ENCODE measurements around the gene SFXN4.

Gene SFXN4

GRCh38 chr10:119209035-119209735 is 43.7 kb upstream of the SFXN4 start:
- TF ChIP-seq TAF1 (IDR thresholded peaks at IDR 0.05; ENCODE audit: borderline replicate concordance, insufficient read depth, low read length) (no peak), REST (IDR thresholded peaks at IDR 0.05; ENCODE audit: insufficient read depth in 1 of 2, low read depth in 2 of 2, low read length in 2 of 2) (no peak), SIN3A (IDR thresholded peaks at IDR 0.05; ENCODE audit: borderline replicate concordance, insufficient read depth, low read length) (peak; percentile 70; the same call in 1 of the 2 replicates), FOXP2 (optimal IDR thresholded peaks at IDR 0.05; ENCODE audit: borderline replicate concordance, extremely low read depth, extremely low read length, insufficient read depth) (peak; percentile 26), POLR2AphosphoS5 (IDR thresholded peaks at IDR 0.05; ENCODE audit: low read depth, low read length) (no peak)

GRCh38 chr10:119208553-119208940 is 43.0 kb upstream of the SFXN4 start:
- TF ChIP-seq TAF1 (IDR thresholded peaks at IDR 0.05; ENCODE audit: borderline replicate concordance, insufficient read depth, low read length) (no peak), FOXP2 (optimal IDR thresholded peaks at IDR 0.05; ENCODE audit: borderline replicate concordance, extremely low read depth, extremely low read length, insufficient read depth) (no peak), POLR2AphosphoS5 (IDR thresholded peaks at IDR 0.05; ENCODE audit: low read depth, low read length) (no peak), REST (IDR thresholded peaks at IDR 0.05; ENCODE audit: insufficient read depth in 1 of 2, low read depth in 2 of 2, low read length in 2 of 2) (no peak), SIN3A (IDR thresholded peaks at IDR 0.05; ENCODE audit: borderline replicate concordance, insufficient read depth, low read length) (no peak)

- TF ChIP-seq FOXP2 (optimal IDR thresholded peaks at IDR 0.05; ENCODE audit: borderline replicate concordance, extremely low read depth, extremely low read length, insufficient read depth) (no peak), POLR2AphosphoS5 (IDR thresholded peaks at IDR 0.05; ENCODE audit: low read depth, low read length) (no peak), TAF1 (IDR thresholded peaks at IDR 0.05; ENCODE audit: borderline replicate concordance, insufficient read depth, low read length) (0 out of 2 replicates have a peak, but pooled peaks have one; percentile 50), SIN3A (IDR thresholded peaks at IDR 0.05; ENCODE audit: borderline replicate concordance, insufficient read depth, low read length) (peak; percentile 49; the same call in 1 of the 2 replicates), REST (IDR thresholded peaks at IDR 0.05; ENCODE audit: insufficient read depth in 1 of 2, low read depth in 2 of 2, low read length in 2 of 2) (no peak)
Observed at GRCh38 chr10:119207713-119208552, 42.4 kb upstream of the SFXN4 start.

- TF ChIP-seq REST (IDR thresholded peaks at IDR 0.05; ENCODE audit: insufficient read depth in 1 of 2, low read depth in 2 of 2, low read length in 2 of 2), result no peak
- peak; percentile 68; the same call in 1 of the 2 replicates for TF ChIP-seq TAF1 (IDR thresholded peaks at IDR 0.05; ENCODE audit: borderline replicate concordance, insufficient read depth, low read length)
- peak; percentile 51; the same call in 1 of the 2 replicates for TF ChIP-seq POLR2AphosphoS5 (IDR thresholded peaks at IDR 0.05; ENCODE audit: low read depth, low read length)
- no peak; the same call in 1 of the 2 replicates for TF ChIP-seq SIN3A (IDR thresholded peaks at IDR 0.05; ENCODE audit: borderline replicate concordance, insufficient read depth, low read length)
- peak; percentile 24 for TF ChIP-seq FOXP2 (optimal IDR thresholded peaks at IDR 0.05; ENCODE audit: borderline replicate concordance, extremely low read depth, extremely low read length, insufficient read depth)
Observed at GRCh38 chr10:119207366-119207666, 41.8 kb upstream of the SFXN4 start, which contains the start of gene GRK5. Gene GRK5 (plus strand): TSS chr10:119207571. CDS start chr10:119207918, 347 bp downstream.

Measured in PFSK-1 (cell line).